ENCODE data around the gene HTR7. TPM values are rescaled to one million over a fixed set of nuclear protein-coding genes. Genes with fewer than 3 reads are reported as not detected.
"Not testable (repeated sequence)": the region's sequence is repeated elsewhere in the genome, so short reads cannot be mapped to it uniquely, and the experiment has no call there.

The HTR7 gene
- 0.64 TPM for total RNA-seq
- long read RNA-seq, partial matches to known transcripts: 0 of 2 reads
- long read RNA-seq, other reads (novel, unspliced or antisense): 1 of 2 reads

- ATAC-seq: peak; percentile 93
- peaks cover 10% of the 10 kb centered on the region for H3K4me1 ChIP-seq
- peaks cover 46% of the 10 kb centered on the region for H3K27me3 ChIP-seq
- no peaks in the 10 kb centered on the region for H3K36me3 ChIP-seq
- H3K27ac ChIP-seq: peak within 1 kb of the TSS; percentile 42
- H3K4me3 ChIP-seq: peak within 1 kb of the TSS; percentile 65
- intact Hi-C loops (cut with DNase I): no loop called here
- H3K9me3 ChIP-seq: no peaks in the 10 kb centered on the region
- DNase-seq: peak; percentile 84
- TF ChIP-seq CTCF (IDR thresholded peaks at IDR 0.05): peak; percentile 58
Measured at GRCh38 chr10:90857635-90858460, at the start of gene HTR7. Gene HTR7, minus strand, starts transcription at chr10:90858039. Its CDS starts 368 bp downstream, at chr10:90857671.

- no peak overlapping the region for H3K4me3 ChIP-seq
- peaks cover 15% of the 10 kb centered on the region for H3K36me3 ChIP-seq
- H3K9me3 ChIP-seq: no peaks in the 10 kb centered on the region
- H3K4me1 ChIP-seq: no peaks in the 10 kb centered on the region
- no peak for DNase-seq
- TF ChIP-seq CTCF (IDR thresholded peaks at IDR 0.05): no peak
- no peak overlapping the region for H3K27ac ChIP-seq
- H3K27me3 ChIP-seq: no peaks in the 10 kb centered on the region
- intact Hi-C loops (cut with DNase I): no loop called here
- no peak for ATAC-seq
Measured at GRCh38 chr10:90906596-90906995, 48.8 kb upstream of the HTR7 start.

- no peaks in the 10 kb centered on the region for H3K9me3 ChIP-seq
- H3K4me3 ChIP-seq: no peak overlapping the region
- H3K27ac ChIP-seq: no peak overlapping the region
- TF ChIP-seq CTCF (IDR thresholded peaks at IDR 0.05): no peak
- H3K4me1 ChIP-seq: no peaks in the 10 kb centered on the region
- peaks cover 22% of the 10 kb centered on the region for H3K36me3 ChIP-seq
- intact Hi-C loops (cut with DNase I): no loop called here
- DNase-seq (no peak), ATAC-seq (no peak)
- H3K27me3 ChIP-seq: no peaks in the 10 kb centered on the region
Measured at GRCh38 chr10:90905925-90906324, 48.1 kb upstream of the HTR7 start.

GRCh38 chr10:90896916-90897315 lies 39.1 kb upstream of the HTR7 start:
- DNase-seq; H3K4me1 ChIP-seq; H3K27ac ChIP-seq; ATAC-seq; H3K4me3 ChIP-seq; H3K27me3 ChIP-seq; H3K9me3 ChIP-seq; intact Hi-C loops (cut with DNase I): not testable (repeated sequence)
- H3K36me3 ChIP-seq: peaks cover 83% of the 10 kb centered on the region

- no peak overlapping the region for H3K4me3 ChIP-seq
- no peak for DNase-seq
- ATAC-seq: no peak
- H3K27me3 ChIP-seq: no peaks in the 10 kb centered on the region
- no peak for TF ChIP-seq CTCF (IDR thresholded peaks at IDR 0.05)
- H3K9me3 ChIP-seq: no peaks in the 10 kb centered on the region
- H3K27ac ChIP-seq: no peak overlapping the region
- H3K4me1 ChIP-seq: no peaks in the 10 kb centered on the region
- intact Hi-C loops (cut with DNase I): no loop called here
- H3K36me3 ChIP-seq: peaks cover 89% of the 10 kb centered on the region
Measured at GRCh38 chr10:90893190-90893589, 35.4 kb upstream of the HTR7 start.

GRCh38 chr10:90890347-90890746 lies 32.5 kb upstream of the HTR7 start:
- Histone ChIP-seq H3K27me3 (no peaks in the 10 kb centered on the region), H3K27ac (no peak overlapping the region), H3K9me3 (no peaks in the 10 kb centered on the region), H3K4me3 (no peak overlapping the region), H3K4me1 (no peaks in the 10 kb centered on the region), H3K36me3 (peaks cover 95% of the 10 kb centered on the region)
- DNase-seq (no peak), ATAC-seq (no peak)
- TF ChIP-seq CTCF (IDR thresholded peaks at IDR 0.05): no peak
- intact Hi-C loops (cut with DNase I): no loop called here

Data from upper lobe of right lung (tissue), 1 donor.